ENCODE data around the gene CD44. TPM values are rescaled to one million over a fixed set of nuclear protein-coding genes. Genes with fewer than 3 reads are reported as not detected.

CD44 gene
- total and polyA plus RNA-seq, 2 experiments from 2014 or later: 405 to 519 TPM

DNA sequence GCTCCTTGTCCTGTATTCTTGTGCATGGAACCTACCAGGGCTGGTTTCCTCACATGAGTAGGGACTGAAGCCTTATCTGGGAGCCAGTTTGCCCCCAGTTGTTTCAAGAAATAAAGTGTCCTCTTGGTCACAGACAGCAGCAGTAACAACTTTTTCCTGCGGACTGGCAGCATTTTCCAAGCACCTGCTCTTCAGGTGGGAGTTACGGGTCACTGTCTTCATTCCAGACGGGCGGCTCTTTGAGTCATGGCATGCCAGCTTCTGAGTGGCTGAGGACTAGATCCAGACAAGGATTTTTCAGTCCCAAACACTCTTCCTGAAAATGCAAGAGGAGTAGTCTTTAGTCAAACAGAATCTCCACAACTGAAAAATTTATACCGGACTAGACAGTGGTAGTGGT, 2.7 kb upstream of the CD44 start:
- Histone ChIP-seq H3K27ac (no peak overlapping the region), H2AFZ (no peak overlapping the region), H3K4me1 (ENCODE audit: insufficient read depth) (peaks cover 22% of the 10 kb centered on the region), H3K9me3 (ENCODE audit: low read depth) (no peaks in the 10 kb centered on the region), H3K9ac (no peak overlapping the region), H3K9me2 (ENCODE audit: insufficient read depth) (no peaks in the 10 kb centered on the region), H3K79me2 (ENCODE audit: insufficient read depth) (peaks cover 32% of the 10 kb centered on the region), H4K20me1 (ENCODE audit: insufficient read depth) (no peaks in the 10 kb centered on the region), H3F3A (ENCODE audit: insufficient read depth) (peaks cover 45% of the 10 kb centered on the region), H3K4me2 (ENCODE audit: unreplicated experiment) (no peak overlapping the region), H3K36me3 (ENCODE audit: low read depth) (no peaks in the 10 kb centered on the region), H3K4me3 (no peak overlapping the region), H3K27me3 (replicated peaks; ENCODE audit: insufficient read depth) (no peaks in the 10 kb centered on the region)
- in situ Hi-C loops (cut with MboI): no loop called here
- 96 to 98% methylated on average over 5 of the region's 5 CpGs for WGBS, 2 experiments (ENCODE audit: low coverage in 1 of 2, low lambda C conversion rate in 2 of 2, missing lambda C conversion rate in 2 of 2)
- TF ChIP-seq EZH2phosphoT487 (IDR thresholded peaks at IDR 0.05; ENCODE audit: insufficient read depth, low read depth) (no peak), EZH2 (IDR thresholded peaks at IDR 0.05; ENCODE audit: insufficient read depth, poor library complexity, severe bottlenecking) (no peak)
- DNase-seq: no peak

DNA sequence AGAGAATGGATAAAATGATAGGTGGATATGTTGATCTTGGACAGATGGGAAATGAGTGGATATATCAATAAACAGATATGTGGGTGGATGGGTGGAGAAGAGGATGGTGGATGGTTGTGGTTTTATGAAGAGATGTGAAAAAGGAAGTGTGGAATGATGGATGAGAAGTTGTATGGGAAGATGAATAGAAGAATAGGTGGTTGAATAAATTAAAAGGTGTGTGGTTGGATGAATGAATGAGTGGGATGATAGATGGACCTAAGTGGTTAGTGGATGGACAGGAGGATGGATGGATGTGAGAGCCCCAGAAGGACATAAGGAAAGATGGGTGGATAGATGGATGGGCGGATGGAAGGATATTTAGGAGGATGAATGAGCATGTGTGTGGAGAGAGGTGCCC, 913 bp upstream of the CD44 start:
- no peaks in the 10 kb centered on the region for H3K9me3 ChIP-seq (ENCODE audit: low read depth)
- no peak for DNase-seq
- peak overlapping the region; percentile 97 for H3K27ac ChIP-seq
- no peaks in the 10 kb centered on the region for H3K9me2 ChIP-seq (ENCODE audit: insufficient read depth)
- H3K4me2 ChIP-seq (ENCODE audit: unreplicated experiment): peak overlapping the region; percentile 95
- 29 to 38% methylated on average over 1 of the region's 1 CpG for WGBS, 2 experiments (ENCODE audit: low coverage in 1 of 2, low lambda C conversion rate in 2 of 2, missing lambda C conversion rate in 2 of 2)
- H3K9ac ChIP-seq: peak overlapping the region; percentile 99
- no peaks in the 10 kb centered on the region for H4K20me1 ChIP-seq (ENCODE audit: insufficient read depth)
- peaks cover 63% of the 10 kb centered on the region for H3F3A ChIP-seq (ENCODE audit: insufficient read depth)
- no peaks in the 10 kb centered on the region for H3K27me3 ChIP-seq (replicated peaks; ENCODE audit: insufficient read depth)
- H2AFZ ChIP-seq: no peak overlapping the region
- no peak for TF ChIP-seq EZH2 (IDR thresholded peaks at IDR 0.05; ENCODE audit: insufficient read depth, poor library complexity, severe bottlenecking)
- TF ChIP-seq EZH2phosphoT487 (IDR thresholded peaks at IDR 0.05; ENCODE audit: insufficient read depth, low read depth): no peak
- H3K79me2 ChIP-seq (ENCODE audit: insufficient read depth): peaks cover 50% of the 10 kb centered on the region
- H3K4me3 ChIP-seq: peak overlapping the region; percentile 95
- in situ Hi-C loops (cut with MboI): no loop called here
- peaks cover 2% of the 10 kb centered on the region; the same call in 1 of the 2 replicates for H3K36me3 ChIP-seq (ENCODE audit: low read depth)
- peaks cover 25% of the 10 kb centered on the region for H3K4me1 ChIP-seq (ENCODE audit: insufficient read depth)

DNA sequence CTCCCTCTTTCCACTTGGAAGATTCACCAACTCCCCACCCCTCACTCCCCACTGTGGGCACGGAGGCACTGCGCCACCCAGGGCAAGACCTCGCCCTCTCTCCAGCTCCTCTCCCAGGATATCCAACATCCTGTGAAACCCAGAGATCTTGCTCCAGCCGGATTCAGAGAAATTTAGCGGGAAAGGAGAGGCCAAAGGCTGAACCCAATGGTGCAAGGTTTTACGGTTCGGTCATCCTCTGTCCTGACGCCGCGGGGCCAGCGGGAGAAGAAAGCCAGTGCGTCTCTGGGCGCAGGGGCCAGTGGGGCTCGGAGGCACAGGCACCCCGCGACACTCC, 397 bp upstream of the CD44 start:
- DNase-seq: no peak
- Histone ChIP-seq H3K4me2 (ENCODE audit: unreplicated experiment) (peak overlapping the region; percentile 95), H3K36me3 (ENCODE audit: low read depth) (peaks cover 7% of the 10 kb centered on the region; the same call in 1 of the 2 replicates), H2AFZ (peak overlapping the region; percentile 67), H3K79me2 (ENCODE audit: insufficient read depth) (peaks cover 55% of the 10 kb centered on the region), H3K27ac (peak overlapping the region; percentile 97), H4K20me1 (ENCODE audit: insufficient read depth) (no peaks in the 10 kb centered on the region), H3K9me3 (ENCODE audit: low read depth) (no peaks in the 10 kb centered on the region), H3K9ac (peak overlapping the region; percentile 99), H3K4me3 (peak overlapping the region; percentile 95), H3K9me2 (ENCODE audit: insufficient read depth) (no peaks in the 10 kb centered on the region), H3F3A (ENCODE audit: insufficient read depth) (peaks cover 68% of the 10 kb centered on the region), H3K27me3 (replicated peaks; ENCODE audit: insufficient read depth) (no peaks in the 10 kb centered on the region), H3K4me1 (ENCODE audit: insufficient read depth) (peaks cover 30% of the 10 kb centered on the region)
- in situ Hi-C loops (cut with MboI): no loop called here
- TF ChIP-seq EZH2 (IDR thresholded peaks at IDR 0.05; ENCODE audit: insufficient read depth, poor library complexity, severe bottlenecking): no peak
- TF ChIP-seq EZH2phosphoT487 (IDR thresholded peaks at IDR 0.05; ENCODE audit: insufficient read depth, low read depth): no peak
- WGBS, 2 experiments (ENCODE audit: low coverage in 1 of 2, low lambda C conversion rate in 2 of 2, missing lambda C conversion rate in 2 of 2): 1 to 2% methylated on average over 13 to 16 of the region's 16 CpGs

DNA sequence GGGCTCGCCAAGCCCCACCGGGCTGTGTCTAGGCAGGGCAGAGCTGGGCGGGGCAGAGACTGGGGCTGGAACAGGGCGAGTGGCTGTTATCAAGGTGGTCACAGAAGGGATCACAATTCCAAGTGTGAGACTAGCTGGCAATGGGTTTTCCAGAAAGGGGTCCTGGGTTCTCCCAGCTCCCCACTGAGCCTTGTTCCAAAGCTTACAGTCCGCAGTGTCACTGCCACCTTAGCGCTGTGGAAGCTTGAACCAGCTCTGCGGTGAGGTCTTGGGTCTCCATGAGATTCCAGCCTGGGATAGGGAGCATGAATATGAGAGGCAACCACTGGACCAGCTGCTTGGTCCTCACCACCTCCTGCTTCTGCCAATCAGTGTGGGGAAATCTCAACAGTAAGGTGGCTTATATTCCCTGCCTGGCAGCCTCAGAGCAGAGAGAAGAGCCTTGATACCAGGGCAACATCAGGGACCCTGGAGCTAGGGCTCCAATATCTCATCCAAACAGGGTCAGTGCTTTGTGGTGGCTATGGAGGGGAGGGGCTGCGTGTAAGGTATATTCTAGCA, 831 bp downstream of the CD44 start:
- Histone ChIP-seq H3K9me3 (ENCODE audit: low read depth) (no peaks in the 10 kb centered on the region), H3K79me2 (ENCODE audit: insufficient read depth) (peaks cover 67% of the 10 kb centered on the region), H4K20me1 (ENCODE audit: insufficient read depth) (0 out of 2 replicates have a peak, but pooled peaks cover 3% of the 10 kb centered on the region), H3K4me2 (ENCODE audit: unreplicated experiment) (peak overlapping the region; percentile 95), H3F3A (ENCODE audit: insufficient read depth) (peaks cover 72% of the 10 kb centered on the region), H3K9ac (peak overlapping the region; percentile 99), H3K4me3 (peak overlapping the region; percentile 95), H3K27ac (peak overlapping the region; percentile 97), H3K36me3 (ENCODE audit: low read depth) (peaks cover 10% of the 10 kb centered on the region; the same call in 1 of the 2 replicates), H3K9me2 (ENCODE audit: insufficient read depth) (no peaks in the 10 kb centered on the region), H3K27me3 (replicated peaks; ENCODE audit: insufficient read depth) (no peaks in the 10 kb centered on the region), H3K4me1 (ENCODE audit: insufficient read depth) (peaks cover 35% of the 10 kb centered on the region), H2AFZ (no peak overlapping the region)
- 1% methylated on average over 8 of the region's 8 CpGs for WGBS, 2 experiments (ENCODE audit: low coverage in 1 of 2, low lambda C conversion rate in 2 of 2, missing lambda C conversion rate in 2 of 2)
- TF ChIP-seq EZH2 (IDR thresholded peaks at IDR 0.05; ENCODE audit: insufficient read depth, poor library complexity, severe bottlenecking) (no peak), EZH2phosphoT487 (IDR thresholded peaks at IDR 0.05; ENCODE audit: insufficient read depth, low read depth) (no peak)
- in situ Hi-C loops (cut with MboI): no loop called here
- peak; percentile 51 for DNase-seq

Measured in GM23248 (cell line).